Stimulated activated CD4-positive, alpha-beta T cell treated with anti-CD3 and anti-CD28 coated beads, Interleukin-4, amount 100 ng/mL, for 1 hour (primary cell): Measurements from ENCODE around the gene PLA2G12A.
"Not testable (repeated sequence)": the region's sequence is repeated elsewhere in the genome, so short reads cannot be mapped to it uniquely, and the experiment has no call there.

ENCODE experiments used
- DNase-seq: peaks from one replicate; pipeline ENCODE4 v3.0.0-alpha.2; 2020

The PLA2G12A gene

GRCh38 chr4:109728385-109728784, 1.5 kb downstream of the PLA2G12A start:
- no peak for DNase-seq

DNA sequence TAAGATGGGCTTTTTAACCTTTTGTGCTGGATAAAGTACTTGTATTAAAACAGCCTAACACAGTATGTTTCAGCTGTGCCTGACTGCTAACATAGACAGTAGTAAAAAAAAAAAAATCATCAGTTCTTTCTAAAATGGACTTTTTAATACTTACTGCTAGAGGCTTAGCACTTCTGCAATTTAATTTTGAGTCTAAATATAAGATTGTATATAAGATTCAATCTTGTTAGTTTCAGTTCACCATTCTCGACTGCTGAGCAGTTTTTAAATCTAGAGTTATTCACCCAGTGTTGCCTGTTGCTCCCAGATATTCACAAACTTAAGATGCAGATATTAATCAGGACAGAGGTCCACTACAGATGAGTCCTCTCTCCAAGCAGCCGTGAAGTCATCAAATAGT, 6.8 kb downstream of the PLA2G12A start:
- no peak for DNase-seq

DNA sequence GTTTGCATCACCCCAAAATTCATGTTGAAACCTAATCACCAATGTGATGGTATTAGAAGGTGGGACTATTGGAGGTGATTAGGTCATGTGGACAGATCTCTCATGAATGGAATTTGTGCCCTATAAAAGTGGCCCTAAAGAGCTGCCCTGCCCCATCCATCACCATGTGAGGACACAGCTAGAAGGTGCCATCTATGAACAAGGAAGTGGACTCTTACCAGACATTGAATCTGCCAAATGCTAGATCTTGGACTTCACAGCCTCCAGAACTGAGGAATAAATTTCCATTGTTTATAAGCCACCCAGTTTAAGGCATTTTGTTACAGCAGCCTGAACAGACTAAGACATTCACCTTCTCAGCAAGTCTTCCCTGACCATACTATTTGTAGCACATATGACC, 7.5 kb downstream of the PLA2G12A start:
- DNase-seq: no peak

GRCh38 chr4:109721033-109721432, 8.8 kb downstream of the PLA2G12A start:
- DNase-seq: no peak

DNA sequence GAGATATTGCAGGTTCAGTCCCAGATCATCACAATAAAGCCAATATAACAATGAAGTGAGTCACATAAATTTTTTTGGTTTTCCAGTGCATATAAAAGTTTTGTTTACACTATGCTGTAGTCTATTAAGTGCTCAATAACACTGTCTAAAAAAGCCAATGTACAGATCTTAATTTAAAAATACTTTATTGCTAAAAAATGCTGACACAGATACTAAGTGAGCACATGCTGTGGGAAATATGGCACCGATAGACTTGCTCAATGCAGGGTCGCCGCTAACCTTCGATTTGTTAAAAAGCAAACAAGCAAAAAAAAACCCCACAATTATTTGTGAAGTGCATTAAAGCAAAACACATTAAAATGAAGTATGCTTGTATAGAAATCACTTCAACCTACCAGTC, 10.3 kb downstream of the PLA2G12A start:
- no peak for DNase-seq

- DNase-seq: no peak
Observed at GRCh38 chr4:109718759-109719158, 11.1 kb downstream of the PLA2G12A start.

- DNase-seq: no peak
Observed at GRCh38 chr4:109713500-109713899, 16.4 kb downstream of the PLA2G12A start.

GRCh38 chr4:109708990-109709389, 20.9 kb downstream of the PLA2G12A start:
- no peak for DNase-seq

- no peak for DNase-seq
Observed at GRCh38 chr4:109708435-109708834, 21.4 kb downstream of the PLA2G12A start.

DNA sequence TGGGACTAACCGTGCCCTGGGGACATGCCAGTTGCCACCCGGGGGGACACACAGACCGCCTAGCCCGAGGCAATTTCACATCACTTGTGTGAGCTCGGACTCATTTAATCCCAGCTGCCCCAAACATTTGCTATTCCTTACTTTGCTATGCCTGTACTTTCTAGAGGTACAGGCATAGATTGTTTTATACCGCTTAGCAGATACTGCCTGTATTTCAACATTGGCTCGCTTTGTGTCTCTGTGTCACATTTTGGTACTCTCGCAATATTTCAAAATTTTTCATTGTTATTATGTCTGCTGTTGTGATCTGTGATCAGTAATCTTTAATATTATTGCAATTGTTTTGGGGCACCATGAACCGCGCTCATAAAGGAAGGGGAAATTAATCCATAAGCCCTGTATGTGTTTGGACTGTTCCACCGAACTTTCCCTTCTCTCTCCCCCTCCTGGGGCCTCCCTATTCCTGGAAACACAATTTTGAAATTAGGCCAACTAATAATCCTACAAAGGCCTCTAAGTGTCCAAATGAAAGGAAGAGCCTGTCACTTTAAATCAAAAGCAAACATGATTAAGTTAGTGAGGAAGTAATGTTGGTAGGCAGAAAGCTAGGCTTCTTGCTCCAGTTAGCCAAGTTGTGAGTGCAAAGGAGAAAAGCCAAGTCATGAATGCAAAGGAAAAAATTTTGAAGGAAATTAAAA, 26.1 kb downstream of the PLA2G12A start:
- no peak for DNase-seq

GRCh38 chr4:109702950-109703663, 26.8 kb downstream of the PLA2G12A start, which contains the start of gene CASP6:
CASP6 (minus strand) TSS chr4:109703445; CDS start chr4:109703395, 50 bp downstream.
- peak; percentile 70 for DNase-seq

DNA sequence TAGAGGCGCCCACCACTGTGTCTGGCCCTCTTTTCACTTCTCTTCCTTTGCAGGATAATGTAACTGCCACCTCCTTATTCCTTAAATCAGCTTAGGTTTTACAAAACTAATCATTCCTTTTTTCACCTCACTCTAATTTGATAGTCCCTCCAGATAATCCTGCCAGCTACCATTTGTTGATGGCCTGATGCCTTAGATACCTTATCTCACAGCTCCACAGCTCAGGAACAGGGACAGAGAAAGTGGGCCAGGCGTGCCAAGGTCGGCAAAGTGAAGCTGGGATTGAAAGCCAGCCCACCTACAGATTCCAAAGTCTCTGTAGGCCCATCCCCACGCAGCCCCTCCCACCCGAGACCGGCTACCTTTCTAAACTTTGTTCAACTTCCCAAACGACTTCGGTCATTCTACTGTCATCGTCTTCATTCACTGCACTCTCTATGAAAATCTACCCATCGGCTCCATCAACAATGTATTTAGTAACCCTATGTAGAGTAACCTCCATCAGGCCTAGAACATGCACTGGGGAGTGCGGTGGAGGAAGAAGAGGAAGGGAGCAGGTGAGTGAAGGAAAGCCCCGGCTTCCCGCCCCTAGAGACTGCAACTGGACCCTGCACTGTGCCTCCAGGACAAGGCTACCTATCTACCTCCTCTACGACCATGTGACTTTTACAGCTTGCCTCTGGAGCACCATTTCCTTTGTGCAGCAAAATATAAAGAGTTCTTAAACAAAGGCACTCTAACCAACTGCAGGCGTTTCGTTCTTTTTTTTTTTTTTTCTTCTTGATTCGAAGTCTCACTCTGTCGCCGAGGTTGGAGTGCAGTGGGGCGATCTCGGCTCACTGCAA, 28.1 kb downstream of the PLA2G12A start:
- no peak for DNase-seq

- no peak for DNase-seq
Observed at GRCh38 chr4:109699553-109700225, 30.2 kb downstream of the PLA2G12A start.

DNA sequence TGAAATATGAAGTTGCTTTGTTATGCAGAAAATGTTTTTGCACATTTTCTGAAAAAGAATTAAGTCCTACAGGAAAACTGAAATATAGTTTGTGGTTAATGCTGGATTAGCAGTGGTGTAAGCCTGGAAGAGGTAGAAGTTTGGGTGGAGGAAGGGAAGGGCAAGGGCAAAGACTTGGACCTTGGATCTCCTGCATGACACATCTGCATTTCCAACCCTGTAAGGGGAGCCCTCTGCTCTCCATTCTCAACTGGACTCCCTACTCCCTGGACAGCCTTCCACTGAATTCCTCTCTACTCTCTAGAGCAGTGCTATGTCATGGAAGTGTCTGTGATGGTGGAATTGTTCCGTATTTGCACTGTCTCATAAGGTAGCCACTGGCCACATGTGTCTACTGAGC, 31.2 kb downstream of the PLA2G12A start:
- no peak for DNase-seq

- no peak for DNase-seq
Observed at GRCh38 chr4:109691411-109691920, 38.4 kb downstream of the PLA2G12A start.

DNA sequence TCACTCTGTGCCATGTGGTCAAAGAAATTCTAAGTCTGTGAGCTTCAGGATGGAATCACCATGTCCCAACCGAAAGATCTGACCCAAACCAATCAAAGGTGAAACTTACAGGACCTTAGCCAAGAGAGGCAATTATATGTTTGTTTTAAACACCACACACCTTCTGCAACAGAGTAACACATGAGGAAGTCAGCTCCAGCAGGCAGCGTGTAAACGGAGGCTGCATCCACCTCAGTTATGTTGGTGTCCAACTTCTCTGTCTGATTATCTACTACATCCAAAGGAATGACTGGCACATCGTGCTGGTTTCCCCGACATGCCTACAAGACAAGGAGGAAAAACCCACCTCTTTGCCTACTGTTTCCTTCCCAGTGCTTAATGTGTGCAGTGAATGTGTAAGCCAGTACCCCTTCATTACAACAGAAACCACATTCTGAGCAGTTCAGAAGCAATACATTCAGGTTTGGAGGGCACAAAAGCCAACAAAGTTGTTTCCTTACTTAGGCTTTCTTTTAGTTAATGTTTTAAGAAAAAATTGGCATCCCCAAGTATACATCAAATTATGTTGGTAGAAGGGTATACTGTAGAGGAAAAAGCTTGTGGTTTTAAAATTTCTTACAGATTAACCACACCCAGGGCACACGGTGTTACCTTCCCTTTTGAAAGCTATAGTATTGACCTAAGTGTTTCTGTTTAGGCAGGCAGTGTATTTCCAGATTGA, 39.0 kb downstream of the PLA2G12A start:
- no peak for DNase-seq

DNA sequence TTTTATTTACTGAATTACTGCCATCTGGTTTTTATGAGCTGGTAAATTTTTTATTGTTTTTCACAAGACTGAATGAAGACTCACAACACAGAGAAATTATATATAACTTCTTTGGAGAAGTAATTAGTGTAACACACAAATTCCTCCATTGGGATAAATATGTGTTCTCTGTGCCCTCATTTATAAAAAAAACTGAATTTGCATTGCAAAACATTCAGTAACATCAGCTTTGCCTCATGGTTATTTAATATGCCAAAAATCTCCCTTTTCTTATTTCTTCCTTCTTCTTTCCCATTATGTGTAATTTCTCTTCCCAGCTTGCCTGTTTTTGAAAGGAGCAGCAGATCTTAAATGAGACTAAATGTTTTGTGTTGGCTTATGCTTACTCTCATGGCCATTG, 45.1 kb downstream of the PLA2G12A start:
- DNase-seq: no peak

GRCh38 chr4:109683621-109684253, 46.1 kb downstream of the PLA2G12A start:
- no peak for DNase-seq

- no peak for DNase-seq
Observed at GRCh38 chr4:109682875-109683274, 47.0 kb downstream of the PLA2G12A start.

DNA sequence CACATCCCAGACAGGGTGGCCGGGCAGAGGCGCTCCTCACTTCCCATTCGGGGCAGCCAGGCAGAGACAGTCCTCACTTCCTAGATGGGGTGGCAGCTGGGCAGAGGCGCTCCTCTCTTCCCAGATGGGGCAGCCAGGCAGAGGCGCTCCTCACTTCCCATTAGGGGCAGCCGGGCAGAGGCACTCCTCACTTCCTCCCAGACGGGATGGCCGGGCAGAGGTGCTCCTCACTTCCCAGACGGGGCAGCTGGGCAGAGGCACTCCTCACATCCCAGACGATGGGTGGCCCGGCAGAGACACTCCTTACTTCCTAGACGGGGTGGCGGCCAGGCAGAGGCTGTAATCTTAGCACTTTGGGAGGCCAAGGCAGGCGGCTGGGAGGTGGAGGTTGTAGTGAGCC, 50.9 kb downstream of the PLA2G12A start:
- not testable (repeated sequence) for DNase-seq

DNA sequence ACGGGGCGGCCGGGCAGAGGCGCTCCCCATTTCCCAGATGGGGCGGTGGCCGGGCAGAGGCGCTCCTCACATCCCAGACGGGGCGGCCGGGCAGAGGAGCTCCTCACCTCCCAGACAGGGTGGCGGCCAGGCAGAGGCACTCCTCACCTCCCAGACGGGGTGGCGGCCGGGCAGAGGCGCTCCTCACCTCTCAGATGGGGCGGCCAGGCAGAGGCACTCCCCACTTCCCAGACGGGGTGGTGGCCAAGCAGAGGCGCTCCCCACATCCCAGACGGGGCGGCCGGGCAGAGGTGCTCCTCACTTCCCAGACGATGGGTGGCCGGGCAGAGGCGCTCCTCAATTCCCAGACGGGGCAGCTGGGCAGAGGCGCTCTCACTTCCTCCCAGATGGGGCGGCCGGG, 51.4 kb downstream of the PLA2G12A start:
- DNase-seq: not testable (repeated sequence)

- DNase-seq: no peak
Observed at GRCh38 chr4:109676886-109677285, 53.0 kb downstream of the PLA2G12A start.
